ENCODE measurements around the gene SMPX. TPM values are rescaled to one million over a fixed set of nuclear protein-coding genes. Genes with fewer than 3 reads are reported as not detected.
A peak's percentile ranks its signal among the peaks of the same experiment; 100 is the strongest.

The SMPX gene
- total RNA-seq (not detected in 2 replicates), polyA plus RNA-seq (not detected in 2 replicates), polyA minus RNA-seq (ENCODE audit: low replicate concordance) (not detected in 2 replicates)
- not detected in 2 replicates for polyA plus RNA-seq (2012)

DNA sequence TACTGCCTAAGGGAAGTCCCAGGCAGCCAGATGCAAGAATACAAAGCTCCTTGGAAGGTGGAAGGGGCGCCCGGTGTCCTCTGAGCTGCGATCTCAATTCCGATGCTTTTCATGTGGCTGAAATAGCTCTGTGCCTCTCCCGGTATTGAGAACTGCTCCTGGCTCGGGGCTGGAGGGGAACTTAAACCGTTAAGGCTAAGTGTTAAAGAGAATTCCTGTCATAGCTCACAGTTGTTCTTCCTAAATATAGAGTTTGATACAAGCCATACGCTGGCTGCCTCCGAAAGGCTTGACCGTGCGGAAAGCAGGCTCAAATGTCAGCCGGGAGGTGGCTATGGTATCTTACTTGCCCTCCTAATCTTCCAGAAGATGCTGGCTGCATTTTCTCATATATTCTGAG, at the start of gene SMPX:
Gene SMPX, minus strand, starts transcription at position 157 of the 400 bp plus-strand sequence. CDS start 3,826 bp downstream, outside the sequence.
- H3K27ac ChIP-seq (ENCODE audit: insufficient read depth, low read length): no peak within 1 kb of the TSS
- H4K20me1 ChIP-seq (ENCODE audit: control insufficient read depth, extremely low read depth, insufficient read depth, low read length): no peaks in the 10 kb centered on the region
- no peaks in the 10 kb centered on the region for H3K9me3 ChIP-seq (ENCODE audit: control insufficient read depth, insufficient read depth, low read depth, low read length)
- H3K9ac ChIP-seq (ENCODE audit: insufficient read depth, low read length): no peak within 1 kb of the TSS
- H3K79me2 ChIP-seq (ENCODE audit: control insufficient read depth, insufficient read depth, low read length): no peaks in the 10 kb centered on the region
- no peak within 1 kb of the TSS for H2AFZ ChIP-seq (ENCODE audit: low read length)
- H3K27me3 ChIP-seq (ENCODE audit: control insufficient read depth, insufficient read depth, low read length): peaks cover 2% of the 10 kb centered on the region
- no peaks in the 10 kb centered on the region for H3K36me3 ChIP-seq (ENCODE audit: control insufficient read depth, insufficient read depth, low read length)
- H3K4me1 ChIP-seq (ENCODE audit: control insufficient read depth, extremely low read depth, insufficient read depth, low read length): no peaks in the 10 kb centered on the region
- H3K4me3 ChIP-seq (replicated peaks in 1 of 4; ENCODE audit: control extremely low read depth in 1 of 4, insufficient read depth in 1 of 4, low read depth in 3 of 4, low read length in 4 of 4): no peak within 1 kb of the TSS
- no peak within 1 kb of the TSS for H3K4me2 ChIP-seq (ENCODE audit: extremely low read depth, insufficient read depth, low read length)
- DNase-seq (ENCODE audit: low read depth in 2 of 2): no peak
- no peak for TF ChIP-seq EZH2 (IDR thresholded peaks at IDR 0.05; ENCODE audit: low read length, missing control alignments)
- TF ChIP-seq, protein P1, sequence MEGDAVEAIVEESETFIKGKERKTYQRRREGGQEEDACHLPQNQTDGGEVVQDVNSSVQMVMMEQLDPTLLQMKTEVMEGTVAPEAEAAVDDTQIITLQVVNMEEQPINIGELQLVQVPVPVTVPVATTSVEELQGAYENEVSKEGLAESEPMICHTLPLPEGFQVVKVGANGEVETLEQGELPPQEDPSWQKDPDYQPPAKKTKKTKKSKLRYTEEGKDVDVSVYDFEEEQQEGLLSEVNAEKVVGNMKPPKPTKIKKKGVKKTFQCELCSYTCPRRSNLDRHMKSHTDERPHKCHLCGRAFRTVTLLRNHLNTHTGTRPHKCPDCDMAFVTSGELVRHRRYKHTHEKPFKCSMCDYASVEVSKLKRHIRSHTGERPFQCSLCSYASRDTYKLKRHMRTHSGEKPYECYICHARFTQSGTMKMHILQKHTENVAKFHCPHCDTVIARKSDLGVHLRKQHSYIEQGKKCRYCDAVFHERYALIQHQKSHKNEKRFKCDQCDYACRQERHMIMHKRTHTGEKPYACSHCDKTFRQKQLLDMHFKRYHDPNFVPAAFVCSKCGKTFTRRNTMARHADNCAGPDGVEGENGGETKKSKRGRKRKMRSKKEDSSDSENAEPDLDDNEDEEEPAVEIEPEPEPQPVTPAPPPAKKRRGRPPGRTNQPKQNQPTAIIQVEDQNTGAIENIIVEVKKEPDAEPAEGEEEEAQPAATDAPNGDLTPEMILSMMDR (conservative IDR thresholded peaks at IDR 0.05 in 1 of 2, IDR thresholded peaks at IDR 0.05 in 1 of 2; ENCODE audit: low read depth in 1 of 2, low read length in 2 of 2): no peak

DNA sequence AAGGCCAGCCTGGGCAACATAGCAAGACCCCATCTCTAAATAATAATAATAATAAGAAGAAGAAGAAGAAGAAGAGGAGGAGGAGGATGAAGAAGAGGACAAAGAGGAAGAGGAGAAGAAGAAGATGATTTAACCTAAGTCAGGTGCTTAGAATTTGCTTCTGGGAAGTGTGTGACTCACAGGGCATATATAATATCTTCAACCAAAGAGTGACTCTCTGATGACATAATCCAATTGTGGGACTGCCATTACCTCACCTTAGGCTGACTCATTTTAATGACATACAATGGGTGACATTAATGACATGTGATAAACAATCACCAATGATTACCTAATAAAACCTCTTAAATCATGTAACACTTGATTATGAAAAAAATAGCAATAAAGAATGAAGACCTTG, 48.8 kb upstream of the SMPX start:
- no peak overlapping the region for H3K4me3 ChIP-seq (replicated peaks in 1 of 4; ENCODE audit: control extremely low read depth in 1 of 4, insufficient read depth in 1 of 4, low read depth in 3 of 4, low read length in 4 of 4)
- no peak overlapping the region for H3K4me2 ChIP-seq (ENCODE audit: extremely low read depth, insufficient read depth, low read length)
- no peaks in the 10 kb centered on the region for H3K9me3 ChIP-seq (ENCODE audit: control insufficient read depth, insufficient read depth, low read depth, low read length)
- H3K9ac ChIP-seq (ENCODE audit: insufficient read depth, low read length): no peak overlapping the region
- no peaks in the 10 kb centered on the region for H4K20me1 ChIP-seq (ENCODE audit: control insufficient read depth, extremely low read depth, insufficient read depth, low read length)
- H3K27me3 ChIP-seq (ENCODE audit: control insufficient read depth, insufficient read depth, low read length): no peaks in the 10 kb centered on the region
- H3K4me1 ChIP-seq (ENCODE audit: control insufficient read depth, extremely low read depth, insufficient read depth, low read length): no peaks in the 10 kb centered on the region
- H3K79me2 ChIP-seq (ENCODE audit: control insufficient read depth, insufficient read depth, low read length): no peaks in the 10 kb centered on the region
- no peak overlapping the region for H3K27ac ChIP-seq (ENCODE audit: insufficient read depth, low read length)
- no peak for TF ChIP-seq EZH2 (IDR thresholded peaks at IDR 0.05; ENCODE audit: low read length, missing control alignments)
- TF ChIP-seq, protein P1 (conservative IDR thresholded peaks at IDR 0.05 in 1 of 2, IDR thresholded peaks at IDR 0.05 in 1 of 2; ENCODE audit: low read depth in 1 of 2, low read length in 2 of 2): no peak
- peak in 1 of 2 donors; percentile 7 for DNase-seq (ENCODE audit: low read depth in 2 of 2)
- no peak overlapping the region for H2AFZ ChIP-seq (ENCODE audit: low read length)
- no peaks in the 10 kb centered on the region for H3K36me3 ChIP-seq (ENCODE audit: control insufficient read depth, insufficient read depth, low read length)

- Histone ChIP-seq H3K9ac (ENCODE audit: insufficient read depth, low read length) (no peak overlapping the region), H3K4me1 (ENCODE audit: control insufficient read depth, extremely low read depth, insufficient read depth, low read length) (no peaks in the 10 kb centered on the region), H3K27me3 (ENCODE audit: control insufficient read depth, insufficient read depth, low read length) (no peaks in the 10 kb centered on the region), H3K79me2 (ENCODE audit: control insufficient read depth, insufficient read depth, low read length) (no peaks in the 10 kb centered on the region), H3K27ac (ENCODE audit: insufficient read depth, low read length) (no peak overlapping the region), H3K4me3 (replicated peaks in 1 of 4; ENCODE audit: control extremely low read depth in 1 of 4, insufficient read depth in 1 of 4, low read depth in 3 of 4, low read length in 4 of 4) (no peak overlapping the region), H3K4me2 (ENCODE audit: extremely low read depth, insufficient read depth, low read length) (no peak overlapping the region), H3K9me3 (ENCODE audit: control insufficient read depth, insufficient read depth, low read depth, low read length) (no peaks in the 10 kb centered on the region), H3K36me3 (ENCODE audit: control insufficient read depth, insufficient read depth, low read length) (no peaks in the 10 kb centered on the region), H4K20me1 (ENCODE audit: control insufficient read depth, extremely low read depth, insufficient read depth, low read length) (no peaks in the 10 kb centered on the region), H2AFZ (ENCODE audit: low read length) (no peak overlapping the region)
- TF ChIP-seq, protein P1 (conservative IDR thresholded peaks at IDR 0.05 in 1 of 2, IDR thresholded peaks at IDR 0.05 in 1 of 2; ENCODE audit: low read depth in 1 of 2, low read length in 2 of 2): no peak
- no peak for TF ChIP-seq EZH2 (IDR thresholded peaks at IDR 0.05; ENCODE audit: low read length, missing control alignments)
- DNase-seq (ENCODE audit: low read depth in 2 of 2): no peak
Measured at GRCh38 chrX:21802839-21803238, 44.9 kb upstream of the SMPX start.

Measured in fibroblast of lung (primary cell).